ENCODE measurements around the gene ODC1.
"Not testable (repeated sequence)": the region's sequence is repeated elsewhere in the genome, so short reads cannot be mapped to it uniquely, and the experiment has no call there.

The ODC1 gene

GRCh38 chr2:10493634-10494281, 45.6 kb upstream of the ODC1 start:
- TF ChIP-seq, protein P1, sequence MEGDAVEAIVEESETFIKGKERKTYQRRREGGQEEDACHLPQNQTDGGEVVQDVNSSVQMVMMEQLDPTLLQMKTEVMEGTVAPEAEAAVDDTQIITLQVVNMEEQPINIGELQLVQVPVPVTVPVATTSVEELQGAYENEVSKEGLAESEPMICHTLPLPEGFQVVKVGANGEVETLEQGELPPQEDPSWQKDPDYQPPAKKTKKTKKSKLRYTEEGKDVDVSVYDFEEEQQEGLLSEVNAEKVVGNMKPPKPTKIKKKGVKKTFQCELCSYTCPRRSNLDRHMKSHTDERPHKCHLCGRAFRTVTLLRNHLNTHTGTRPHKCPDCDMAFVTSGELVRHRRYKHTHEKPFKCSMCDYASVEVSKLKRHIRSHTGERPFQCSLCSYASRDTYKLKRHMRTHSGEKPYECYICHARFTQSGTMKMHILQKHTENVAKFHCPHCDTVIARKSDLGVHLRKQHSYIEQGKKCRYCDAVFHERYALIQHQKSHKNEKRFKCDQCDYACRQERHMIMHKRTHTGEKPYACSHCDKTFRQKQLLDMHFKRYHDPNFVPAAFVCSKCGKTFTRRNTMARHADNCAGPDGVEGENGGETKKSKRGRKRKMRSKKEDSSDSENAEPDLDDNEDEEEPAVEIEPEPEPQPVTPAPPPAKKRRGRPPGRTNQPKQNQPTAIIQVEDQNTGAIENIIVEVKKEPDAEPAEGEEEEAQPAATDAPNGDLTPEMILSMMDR (IDR thresholded peaks at IDR 0.05; ENCODE audit: insufficient read depth, low read length, poor library complexity, severe bottlenecking), result no peak
- peak; percentile 61 for DNase-seq (ENCODE audit: extremely low read depth, insufficient read length)
- no peaks in the 10 kb centered on the region; the same call in 1 of the 2 replicates for H3K27me3 ChIP-seq (replicated peaks; ENCODE audit: control insufficient read depth, insufficient read depth, low read length)
- H3K4me3 ChIP-seq (replicated peaks; ENCODE audit: low read depth, low read length), result no peak overlapping the region
- no peaks in the 10 kb centered on the region for H3K36me3 ChIP-seq (ENCODE audit: control insufficient read depth, insufficient read depth, low read length)

DNA sequence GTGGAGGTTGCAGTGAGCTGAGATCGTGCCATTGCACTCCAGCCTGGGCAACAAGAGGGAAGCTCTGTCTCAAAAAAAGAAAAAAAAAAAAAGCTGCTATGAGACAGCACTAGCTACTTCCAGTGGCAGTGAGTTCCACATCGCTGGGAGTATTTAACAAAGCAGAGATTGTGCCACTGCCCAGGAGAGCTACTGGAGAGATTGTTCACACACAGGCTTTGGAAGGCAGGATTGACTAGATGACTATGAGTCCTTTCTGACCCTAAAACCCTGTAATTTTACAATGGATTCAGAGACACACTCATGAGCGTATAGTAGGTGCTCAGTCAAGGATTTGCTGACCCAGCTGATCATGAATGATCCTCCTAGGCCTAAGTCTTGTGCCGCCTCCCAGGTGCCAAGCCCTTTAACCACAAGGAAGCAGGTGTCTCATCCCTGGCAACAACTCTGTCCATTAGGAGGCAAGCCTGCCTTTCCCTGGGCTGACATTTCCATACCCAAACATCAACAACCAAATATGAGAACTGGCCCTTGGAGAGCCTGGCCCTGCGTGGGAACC, 45.0 kb upstream of the ODC1 start:
- Histone ChIP-seq H3K36me3 (ENCODE audit: control insufficient read depth, insufficient read depth, low read length) (no peaks in the 10 kb centered on the region), H3K27me3 (replicated peaks; ENCODE audit: control insufficient read depth, insufficient read depth, low read length) (no peaks in the 10 kb centered on the region; the same call in 1 of the 2 replicates), H3K4me3 (replicated peaks; ENCODE audit: low read depth, low read length) (no peak overlapping the region)
- TF ChIP-seq, protein P1 (IDR thresholded peaks at IDR 0.05; ENCODE audit: insufficient read depth, low read length, poor library complexity, severe bottlenecking), result no peak
- no peak for DNase-seq (ENCODE audit: extremely low read depth, insufficient read length)

DNA sequence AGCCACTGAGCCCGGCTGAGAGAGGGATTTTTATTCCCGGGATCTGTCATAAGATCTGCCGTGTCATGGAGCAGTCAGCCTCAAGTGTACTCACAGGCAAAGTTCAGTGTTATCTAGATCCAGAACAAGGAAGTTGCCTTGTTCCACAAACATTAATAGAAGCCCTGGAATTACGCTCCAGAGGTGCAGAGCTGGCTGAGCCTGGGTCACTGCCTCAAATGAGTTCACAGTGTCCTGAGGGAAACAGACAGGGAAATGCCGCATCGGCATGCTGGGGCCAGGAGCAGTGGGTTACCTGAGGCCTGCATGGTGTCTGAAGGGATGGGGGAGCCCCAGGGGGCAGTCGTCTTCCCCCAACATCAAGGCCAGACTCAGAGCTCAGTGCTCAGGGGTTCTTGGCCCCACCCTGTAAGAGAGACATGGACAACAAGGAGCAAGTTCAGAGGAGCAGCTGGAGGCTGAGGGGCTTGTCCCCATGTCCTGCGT, 42.7 kb upstream of the ODC1 start:
- H3K36me3 ChIP-seq (ENCODE audit: control insufficient read depth, insufficient read depth, low read length), result no peaks in the 10 kb centered on the region
- peaks cover 3% of the 10 kb centered on the region for H3K27me3 ChIP-seq (replicated peaks; ENCODE audit: control insufficient read depth, insufficient read depth, low read length)
- DNase-seq (ENCODE audit: extremely low read depth, insufficient read length), result no peak
- H3K4me3 ChIP-seq (replicated peaks; ENCODE audit: low read depth, low read length), result no peak overlapping the region
- TF ChIP-seq, protein P1 (IDR thresholded peaks at IDR 0.05; ENCODE audit: insufficient read depth, low read length, poor library complexity, severe bottlenecking), result no peak

DNA sequence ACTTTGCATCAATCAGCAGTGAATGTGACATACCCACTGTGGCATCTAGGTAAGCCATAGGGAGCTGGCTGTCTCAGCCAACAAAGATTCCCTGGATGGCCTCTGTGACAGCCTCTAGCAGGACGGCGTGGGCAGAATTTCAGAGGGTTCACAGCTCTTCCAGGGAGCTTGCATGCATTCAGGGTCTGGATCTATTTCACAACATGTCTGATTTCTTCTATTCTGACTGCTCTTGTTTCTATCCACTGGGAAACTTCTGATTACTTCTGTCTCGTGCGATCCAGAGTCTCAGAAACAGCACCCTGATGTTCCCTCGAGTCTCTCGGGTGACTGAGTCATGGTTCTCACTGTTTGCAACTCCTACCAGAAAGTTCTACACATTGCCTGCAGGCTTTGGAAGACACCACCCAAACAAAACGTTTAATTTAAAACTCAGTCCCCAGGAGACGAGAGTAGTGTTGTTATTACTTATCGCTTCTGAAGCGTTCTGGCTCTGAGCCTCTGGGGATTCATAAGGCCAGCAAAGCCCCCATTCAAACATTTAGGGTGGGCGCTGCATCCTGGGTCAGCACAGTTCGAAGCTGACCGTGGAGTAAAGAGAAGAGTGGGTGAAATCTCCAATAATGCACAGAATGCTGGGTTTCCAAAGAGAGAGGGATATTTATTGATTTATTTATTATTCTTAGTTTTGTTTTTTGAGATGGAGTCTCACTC, 41.9 kb upstream of the ODC1 start:
- H3K27me3 ChIP-seq (replicated peaks; ENCODE audit: control insufficient read depth, insufficient read depth, low read length), result peaks cover 3% of the 10 kb centered on the region
- no peaks in the 10 kb centered on the region for H3K36me3 ChIP-seq (ENCODE audit: control insufficient read depth, insufficient read depth, low read length)
- TF ChIP-seq, protein P1 (IDR thresholded peaks at IDR 0.05; ENCODE audit: insufficient read depth, low read length, poor library complexity, severe bottlenecking), result no peak
- H3K4me3 ChIP-seq (replicated peaks; ENCODE audit: low read depth, low read length), result no peak overlapping the region
- DNase-seq (ENCODE audit: extremely low read depth, insufficient read length), result no peak

GRCh38 chr2:10488142-10488541, 40.0 kb upstream of the ODC1 start:
- not testable (repeated sequence) for DNase-seq (ENCODE audit: extremely low read depth, insufficient read length); H3K4me3 ChIP-seq (replicated peaks; ENCODE audit: low read depth, low read length)

GRCh38 chr2:10487741-10488104, 39.6 kb upstream of the ODC1 start:
- H3K27me3 ChIP-seq (replicated peaks; ENCODE audit: control insufficient read depth, insufficient read depth, low read length); H3K36me3 ChIP-seq (ENCODE audit: control insufficient read depth, insufficient read depth, low read length); DNase-seq (ENCODE audit: extremely low read depth, insufficient read length); H3K4me3 ChIP-seq (replicated peaks; ENCODE audit: low read depth, low read length): not testable (repeated sequence)

More at GRCh38 chr2:10488142-10488541, 40.0 kb upstream of the ODC1 start:
- H3K36me3 ChIP-seq (ENCODE audit: control insufficient read depth, insufficient read depth, low read length); H3K27me3 ChIP-seq (replicated peaks; ENCODE audit: control insufficient read depth, insufficient read depth, low read length): not testable (repeated sequence)

Data from GM06990 (cell line).